Midbrain (tissue), 1 donor: ENCODE results near the gene OR9Q1.

Source experiments
- DNase-seq: peaks from one replicate; lab custom pipeline; 2025; lab: John Stamatoyannopoulos, UW

Gene OR9Q1

DNA sequence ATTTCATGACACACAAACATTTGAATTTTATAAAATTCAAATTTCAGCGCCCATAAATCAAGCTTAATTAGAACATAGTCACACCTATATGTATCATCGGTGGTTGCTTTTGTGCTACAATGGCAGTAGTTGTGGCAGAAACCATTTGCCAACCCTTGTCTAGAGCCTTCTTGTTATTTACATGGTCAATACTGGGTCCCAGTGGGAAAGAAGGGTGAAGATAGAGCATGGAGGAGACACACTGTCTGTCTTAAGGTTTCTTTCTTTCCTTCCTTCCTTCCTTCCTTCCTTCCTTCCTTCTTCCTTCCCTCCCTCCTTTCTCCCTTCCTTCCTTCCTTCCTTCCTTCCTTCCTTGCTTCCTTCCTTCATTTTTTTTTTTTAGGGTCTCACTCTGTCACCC lies 10.8 kb downstream of the OR9Q1 start:
- DNase-seq, result no peak

DNA sequence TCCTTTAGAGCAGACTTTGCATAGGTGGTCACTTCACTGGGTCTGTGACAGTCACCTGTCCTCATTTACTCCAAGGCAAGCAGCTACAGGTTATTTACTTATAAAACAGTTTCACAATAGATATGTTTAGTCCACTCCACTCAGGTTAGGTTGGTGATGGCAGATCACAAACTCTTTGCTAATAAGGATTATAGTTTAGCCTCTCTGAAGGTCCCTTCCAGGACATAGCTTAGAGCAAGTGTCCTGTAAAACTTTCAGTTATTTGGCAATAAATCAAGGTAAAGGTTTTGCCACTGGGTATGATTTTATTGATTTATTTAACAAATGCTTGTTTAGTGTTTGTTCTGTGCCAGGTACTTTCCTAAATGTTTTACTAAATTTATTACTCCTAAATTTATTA lies 15.9 kb downstream of the OR9Q1 start:
- DNase-seq, result no peak

DNA sequence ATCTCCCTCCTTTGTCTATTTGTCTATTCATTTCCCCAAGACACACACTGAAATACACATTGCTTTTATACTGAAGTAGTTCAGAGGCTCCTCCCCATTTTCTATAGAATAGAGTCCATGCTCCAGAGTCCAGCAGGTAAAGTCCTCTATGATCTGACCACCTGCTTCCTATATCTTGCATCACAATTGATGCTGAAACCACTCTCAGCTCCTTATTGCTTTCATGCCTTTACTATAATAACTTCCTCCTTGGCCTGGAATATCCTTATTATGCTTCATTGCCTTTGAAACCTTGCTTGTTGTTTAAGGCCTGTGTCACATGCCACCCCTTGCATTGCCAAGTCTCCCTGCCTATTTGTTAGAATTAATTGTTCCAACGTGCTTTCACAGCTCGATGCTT lies 19.7 kb downstream of the OR9Q1 start:
- no peak for DNase-seq

DNA sequence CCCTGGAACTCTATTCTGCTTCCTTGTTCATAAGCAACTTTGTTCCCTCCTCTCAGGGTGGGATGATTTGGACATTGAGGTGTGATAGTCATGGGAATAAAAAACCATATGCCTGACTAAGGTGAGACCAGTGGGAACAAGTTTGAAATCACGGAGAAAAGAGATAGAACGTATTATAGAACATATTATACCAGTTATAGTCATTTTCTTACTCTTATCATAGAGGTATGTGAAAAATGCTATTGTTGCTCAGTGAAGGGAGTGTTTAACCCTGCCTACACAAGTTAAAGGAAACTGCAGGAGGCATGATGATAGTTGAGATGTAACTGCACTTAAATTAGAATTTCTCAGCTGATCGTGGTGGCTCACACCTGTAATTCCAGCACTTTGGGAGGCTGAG lies 22.6 kb downstream of the OR9Q1 start:
- no peak for DNase-seq

DNA sequence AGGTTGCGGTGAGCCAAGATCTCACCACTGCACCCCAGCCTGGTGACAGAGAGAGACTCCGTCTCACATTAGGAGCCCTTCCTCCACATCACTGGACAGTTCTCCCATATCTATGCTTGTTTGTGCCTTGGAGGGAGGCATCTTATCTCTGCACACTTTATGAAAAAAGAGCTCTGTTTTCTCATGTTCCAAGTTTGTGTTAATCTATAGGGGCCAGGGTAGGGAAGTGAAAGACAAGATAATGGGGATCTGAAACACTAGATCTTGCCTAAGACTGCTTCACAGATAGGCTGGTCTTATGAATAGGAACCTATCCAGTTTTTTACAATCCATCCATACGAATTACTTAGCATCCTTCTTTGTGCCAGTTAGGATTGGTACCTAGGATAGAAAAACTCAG lies 24.1 kb downstream of the OR9Q1 start:
- no peak for DNase-seq

DNA sequence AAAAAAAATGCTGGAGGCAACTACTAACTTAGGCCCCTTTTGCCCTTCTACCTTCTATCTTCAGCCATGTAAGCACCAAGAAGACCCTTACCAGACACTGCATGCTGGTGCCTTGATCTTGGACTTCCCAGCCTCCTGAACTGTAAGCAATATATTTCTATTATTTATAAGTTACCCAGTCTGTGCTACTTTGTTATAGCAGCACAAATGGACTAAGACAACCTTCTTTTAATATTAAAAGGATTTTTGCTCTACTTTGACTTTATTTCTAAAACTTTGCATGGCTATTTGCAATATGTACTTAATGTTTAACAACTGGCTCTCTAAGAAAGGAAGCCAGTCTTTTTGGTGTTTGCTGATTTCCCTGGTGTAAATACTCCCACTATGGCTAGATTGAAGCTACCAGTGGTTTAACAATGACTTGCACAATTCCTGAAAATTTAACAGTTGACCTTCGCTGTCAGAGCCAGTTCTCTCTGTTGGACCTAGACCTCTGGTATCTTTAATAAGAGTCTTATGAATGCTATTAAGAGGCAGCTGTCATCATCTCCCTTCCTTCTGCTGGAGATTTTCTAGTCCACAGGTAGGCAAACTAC lies 32.2 kb downstream of the OR9Q1 start:
- no peak for DNase-seq

DNA sequence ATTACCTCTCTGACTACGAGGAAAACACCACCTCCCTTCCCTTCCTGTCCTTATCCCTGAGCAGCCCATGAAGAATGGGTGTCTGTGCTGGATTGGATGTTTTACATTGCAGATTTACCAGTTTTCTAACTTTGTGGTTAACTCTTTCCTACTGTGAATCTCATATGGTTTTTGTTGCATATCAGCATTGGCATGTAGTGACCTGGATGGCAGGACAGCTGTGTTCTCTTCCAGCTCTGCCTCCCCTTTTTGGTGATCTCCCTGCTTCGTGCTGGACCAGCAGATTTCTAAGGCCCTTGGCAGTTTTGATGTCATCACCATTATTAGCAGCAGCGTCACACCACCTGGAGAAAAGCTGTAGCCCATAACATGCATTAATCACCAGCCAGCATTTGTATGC lies 33.8 kb downstream of the OR9Q1 start:
- no peak for DNase-seq

DNA sequence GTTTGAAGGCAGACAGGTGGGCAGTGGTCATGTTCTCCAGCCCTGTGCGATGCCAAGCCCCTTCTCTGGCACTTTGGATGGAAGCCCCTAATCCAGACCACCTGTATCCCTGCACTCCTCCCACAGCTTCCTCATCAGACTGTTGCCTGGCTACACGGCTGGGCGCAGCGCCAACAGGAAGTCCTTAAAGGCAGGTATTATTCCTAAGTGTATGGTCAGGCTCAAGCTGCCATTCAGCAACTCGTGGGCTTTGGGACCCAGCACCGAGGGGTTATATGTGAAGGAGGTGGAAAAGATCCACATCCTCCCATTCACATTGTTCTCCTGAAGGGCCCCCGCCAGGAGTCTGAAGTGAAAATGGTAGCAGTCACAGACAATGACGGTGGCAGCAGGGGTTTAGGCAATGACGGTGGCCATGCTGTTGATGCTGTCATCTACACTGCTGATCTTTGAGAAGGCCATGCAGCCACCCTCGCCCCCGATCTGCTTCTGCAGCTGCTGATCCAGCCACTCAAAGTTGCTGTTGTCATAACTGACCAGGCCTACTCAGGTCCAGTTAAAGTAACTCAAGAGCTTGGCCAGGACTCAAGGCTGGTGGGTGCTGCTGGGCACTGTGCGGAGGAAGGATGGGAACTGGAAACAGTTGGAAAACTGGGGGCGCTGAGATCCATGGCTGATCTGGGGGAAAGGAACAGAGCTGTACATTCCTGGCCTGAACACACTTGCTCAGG lies 34.8 kb downstream of the OR9Q1 start:
- DNase-seq, result no peak

DNA sequence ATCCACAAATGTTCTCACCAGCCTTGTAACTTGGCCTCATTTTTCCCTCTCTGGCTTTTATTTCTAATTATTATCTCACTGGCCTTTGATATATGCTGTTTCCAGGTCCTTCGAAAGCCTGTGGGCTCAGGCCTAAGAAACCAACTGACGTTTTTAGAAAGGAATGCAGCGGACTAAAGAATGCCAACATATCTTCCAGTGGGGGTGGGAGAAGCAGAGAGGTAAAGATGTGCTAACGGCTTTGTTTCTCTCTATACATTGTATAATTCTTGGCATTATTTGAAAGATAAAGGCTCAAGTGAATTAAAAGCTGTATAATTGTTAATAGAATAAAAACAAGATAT lies 35.3 kb downstream of the OR9Q1 start:
- DNase-seq, result no peak

DNA sequence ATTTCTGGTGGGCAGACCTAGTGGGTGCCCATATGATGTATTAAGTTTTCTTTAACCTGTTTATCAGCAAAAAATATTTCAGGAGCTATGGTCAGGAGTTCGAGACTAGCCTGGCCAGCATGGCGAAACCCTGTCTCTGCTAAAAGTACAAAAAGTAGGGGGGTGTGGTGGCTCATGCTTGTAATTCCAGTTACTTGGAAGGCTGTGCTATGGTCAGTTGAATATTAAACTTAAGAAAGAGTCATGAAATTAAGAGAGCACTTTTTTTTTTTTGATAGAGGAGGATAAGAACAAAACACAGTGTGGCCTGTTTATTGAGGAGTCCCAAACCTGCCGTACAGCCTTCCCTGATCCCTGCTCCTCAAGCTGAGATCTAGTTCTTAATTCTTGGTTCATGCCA lies 36.9 kb downstream of the OR9Q1 start:
- no peak for DNase-seq

DNA sequence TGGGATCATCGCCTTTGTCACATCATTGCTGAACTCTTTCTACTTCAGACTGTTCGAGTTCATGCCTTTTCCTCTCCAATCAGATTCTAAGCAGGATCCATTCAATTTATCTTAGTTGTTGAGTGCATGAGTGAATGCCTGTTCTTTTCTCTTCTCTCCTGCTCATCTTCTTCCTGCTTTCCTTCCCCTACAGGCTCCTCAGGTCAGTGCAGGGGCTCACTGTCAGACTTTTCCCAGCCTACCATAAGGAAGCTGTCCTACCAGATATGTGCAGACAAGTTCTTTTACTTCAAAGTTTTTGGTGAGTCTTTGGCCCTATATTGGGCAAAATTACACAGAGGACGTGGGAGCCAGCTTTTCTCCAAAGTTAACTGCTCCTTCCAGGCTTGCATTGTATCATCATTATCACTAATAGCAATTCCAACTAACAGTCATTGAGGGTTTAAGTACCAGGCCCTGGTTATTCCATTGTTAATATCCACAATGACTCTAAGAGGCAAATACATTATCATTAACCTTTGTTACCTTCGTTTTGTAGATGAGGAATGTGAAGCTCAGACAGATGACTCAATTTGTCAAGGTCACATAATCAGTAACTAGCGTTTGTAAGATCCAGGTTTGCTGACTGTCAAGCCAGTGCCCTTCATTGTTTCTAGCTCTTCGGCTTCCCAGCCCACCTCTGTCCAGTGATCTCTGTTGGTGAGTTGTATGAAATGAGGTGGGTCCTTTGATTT lies 37.4 kb downstream of the OR9Q1 start:
- DNase-seq, result no peak

DNA sequence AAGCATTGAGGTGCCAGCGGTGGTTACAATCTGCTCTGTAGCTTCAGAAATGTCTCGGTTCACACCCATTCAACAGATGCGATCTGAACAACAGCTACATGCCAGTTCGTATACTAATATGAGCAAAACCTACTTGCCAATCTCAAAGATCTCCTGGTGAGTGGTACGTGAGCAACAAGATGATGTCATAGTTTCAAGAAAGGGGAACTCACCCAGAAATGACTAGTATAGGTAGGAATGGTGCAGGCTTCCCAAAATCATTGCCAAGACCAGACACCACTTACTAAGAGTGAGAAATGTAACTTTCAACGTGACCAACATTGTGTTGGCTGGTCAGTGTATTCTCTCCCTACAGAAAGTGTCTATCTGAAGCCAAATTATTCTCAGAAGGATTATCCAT lies 38.1 kb downstream of the OR9Q1 start:
- no peak for DNase-seq

DNA sequence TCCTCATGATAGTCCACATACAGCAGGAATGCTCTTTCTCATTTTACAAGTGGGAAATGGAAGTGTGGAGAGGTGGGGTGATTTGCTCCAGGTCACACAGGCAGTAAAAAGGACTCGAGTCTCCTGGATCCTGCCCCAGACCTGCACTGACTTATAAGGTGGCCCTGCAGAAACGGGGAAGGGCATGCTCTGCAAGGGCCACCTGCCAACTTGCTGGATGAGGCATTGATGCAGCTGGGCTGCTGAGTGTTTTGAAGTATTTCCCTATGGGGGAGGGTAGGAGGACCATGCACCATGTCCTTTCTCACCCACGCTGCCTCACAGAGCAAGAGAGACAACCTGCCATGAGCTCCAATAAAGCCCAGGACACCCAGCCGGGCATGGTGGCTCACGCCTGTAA lies 44.0 kb downstream of the OR9Q1 start:
- DNase-seq, result no peak

DNA sequence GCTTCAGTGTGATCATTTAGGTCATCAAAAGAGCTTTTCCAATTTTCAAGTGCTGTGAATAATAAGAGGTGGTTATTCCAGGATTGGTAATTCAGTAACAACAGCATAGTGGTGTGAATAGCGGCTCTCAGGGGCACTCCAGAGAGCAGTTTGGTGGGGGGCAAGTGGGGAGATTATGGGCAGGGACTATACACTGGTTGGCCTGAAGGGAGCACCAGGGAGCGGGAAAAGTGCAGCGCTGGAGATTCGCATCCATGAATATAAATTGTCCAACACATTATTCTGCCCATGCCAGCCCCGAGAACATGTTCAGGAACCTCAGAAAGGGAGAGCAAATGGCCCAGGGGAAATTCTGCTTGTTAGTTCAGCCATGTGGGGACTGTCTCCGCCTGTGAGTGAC lies 45.0 kb downstream of the OR9Q1 start:
- no peak for DNase-seq

DNA sequence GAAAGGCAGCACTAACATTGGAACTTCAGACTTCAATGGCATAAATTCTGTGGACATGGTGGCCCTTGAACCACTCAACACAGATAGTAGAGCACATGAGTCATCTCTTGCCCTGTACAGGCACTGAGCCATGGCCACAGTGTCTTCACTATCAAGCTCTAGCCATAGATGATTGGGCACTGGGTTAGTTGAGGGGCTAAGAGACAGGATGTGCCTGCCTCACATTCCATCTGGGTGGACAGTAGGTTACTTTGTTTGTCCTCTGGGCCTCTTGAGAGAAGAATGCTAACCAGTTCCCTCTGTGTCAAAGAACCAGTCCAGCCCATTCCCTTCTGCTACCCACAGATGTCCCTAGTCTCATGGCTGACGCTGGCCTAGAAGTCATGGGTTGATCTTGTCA lies 46.9 kb downstream of the OR9Q1 start:
- DNase-seq, result no peak

DNA sequence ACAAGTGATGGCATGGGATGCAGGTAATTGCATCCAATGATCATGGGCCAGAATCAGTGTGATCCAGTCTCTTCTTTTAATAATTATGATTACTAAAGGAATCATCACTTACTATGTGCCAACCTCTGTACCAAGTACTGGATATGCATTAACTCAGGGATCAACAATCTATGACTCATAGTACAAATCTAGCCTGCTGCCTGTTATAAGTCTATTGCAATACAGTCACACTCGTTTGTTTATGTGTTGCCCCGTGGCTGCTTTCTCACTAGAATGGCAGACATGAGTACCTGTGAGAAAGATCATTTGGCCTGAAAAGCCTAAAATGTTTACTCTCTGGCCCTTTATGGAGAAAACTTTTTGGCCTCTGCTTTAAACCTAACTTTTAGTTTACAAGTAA lies 52.1 kb downstream of the OR9Q1 start:
- DNase-seq, result no peak

DNA sequence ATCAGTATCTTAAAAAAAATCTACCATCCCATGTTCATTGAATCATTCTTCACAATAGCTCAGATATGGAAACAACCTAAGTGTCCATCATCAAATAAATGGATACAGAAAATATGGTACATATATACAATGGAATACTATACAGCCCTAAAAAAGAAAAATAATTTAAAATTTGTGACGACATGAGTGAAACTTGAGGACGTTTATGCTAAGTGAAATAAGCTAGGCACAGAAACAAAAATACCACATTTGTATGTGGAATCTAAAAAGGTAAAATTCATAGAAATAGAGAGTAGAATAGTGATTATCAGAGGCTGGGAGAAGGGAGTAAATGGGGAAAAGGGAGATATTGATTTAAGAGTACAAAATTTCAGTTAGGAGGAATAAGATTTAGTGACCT lies 62.8 kb downstream of the OR9Q1 start:
- no peak for DNase-seq

DNA sequence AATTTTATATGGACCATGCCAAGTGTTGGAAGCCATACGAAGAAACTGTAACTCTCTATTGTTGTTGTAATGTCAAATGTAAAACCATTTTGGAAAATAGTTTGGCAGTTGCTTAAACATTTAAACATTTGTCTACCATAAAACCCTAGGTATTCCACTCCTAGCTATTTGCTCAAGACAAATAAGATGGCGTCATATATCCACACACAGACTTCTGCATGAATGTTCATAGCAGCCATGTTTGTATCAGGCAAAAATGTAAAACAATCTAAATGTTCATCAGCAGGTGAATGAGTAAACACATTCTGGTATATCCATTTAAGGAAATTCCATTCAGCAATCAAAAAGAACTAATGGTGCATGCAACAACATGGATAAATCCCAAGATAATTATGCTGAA lies 73.8 kb downstream of the OR9Q1 start:
- DNase-seq, result no peak

DNA sequence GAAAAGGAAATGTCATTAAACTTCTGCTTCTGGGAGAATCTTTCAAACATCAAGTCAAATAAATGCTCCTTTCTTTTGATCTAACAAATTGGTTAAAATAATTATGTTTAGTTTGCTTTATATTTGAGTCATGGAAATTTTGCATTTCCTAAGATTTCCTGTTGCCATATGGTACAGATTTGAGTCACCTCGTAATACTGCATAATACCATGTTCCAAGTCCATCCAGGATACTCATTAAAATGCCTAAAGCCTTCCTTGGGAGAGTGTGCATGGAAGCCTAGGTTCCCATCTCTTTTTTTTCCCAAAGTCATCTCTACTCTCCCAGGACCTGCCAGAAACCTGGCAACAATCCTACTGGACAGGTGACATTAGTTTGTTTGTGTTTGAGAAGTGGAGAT lies 97.4 kb downstream of the OR9Q1 start:
- no peak for DNase-seq

DNA sequence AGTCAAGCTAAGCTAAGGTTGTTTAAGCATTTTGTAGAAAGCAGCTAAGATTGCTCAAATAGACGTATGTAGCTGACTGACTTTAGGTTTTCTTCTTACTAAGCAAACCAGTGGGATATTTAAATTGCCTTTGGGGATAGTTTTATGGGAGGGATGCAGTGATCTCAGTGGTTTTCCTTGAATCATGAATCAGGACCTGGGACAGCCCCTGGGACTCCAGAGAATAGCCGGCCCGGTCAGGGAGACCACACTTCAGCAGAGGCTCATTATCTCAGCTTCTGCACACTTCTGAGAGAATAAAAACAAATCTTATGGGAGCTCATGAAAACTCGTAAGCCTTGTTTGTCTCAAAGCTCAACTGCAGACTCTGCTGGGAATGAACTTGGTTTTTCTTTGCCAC lies 101.8 kb downstream of the OR9Q1 start, which contains the start of gene OR9I1:
TSS of gene OR9I1 (minus strand) at position 62 of the 400 bp plus-strand sequence. CDS start 6,086 bp downstream, outside the sequence.
- DNase-seq, result no peak

DNA sequence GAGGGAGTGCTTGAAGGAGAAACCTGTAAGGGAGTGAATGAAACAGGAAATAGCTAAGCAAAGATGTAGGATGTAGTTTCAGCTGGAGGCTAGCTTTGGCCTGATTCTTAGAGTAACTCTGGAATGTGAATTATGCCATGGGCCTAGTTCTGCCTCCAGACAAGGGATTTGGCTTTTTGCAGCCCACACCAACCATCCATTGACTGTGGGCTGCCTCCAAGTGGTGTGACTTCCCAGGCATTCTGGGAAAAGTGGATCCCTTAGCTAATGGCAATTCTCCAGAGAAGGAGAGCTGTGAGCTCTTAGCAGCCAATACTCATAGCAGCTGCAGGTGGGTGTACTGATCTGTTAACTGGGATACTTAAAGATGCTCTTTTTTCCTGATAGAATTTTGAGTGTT lies 103.7 kb downstream of the OR9Q1 start:
- no peak for DNase-seq

DNA sequence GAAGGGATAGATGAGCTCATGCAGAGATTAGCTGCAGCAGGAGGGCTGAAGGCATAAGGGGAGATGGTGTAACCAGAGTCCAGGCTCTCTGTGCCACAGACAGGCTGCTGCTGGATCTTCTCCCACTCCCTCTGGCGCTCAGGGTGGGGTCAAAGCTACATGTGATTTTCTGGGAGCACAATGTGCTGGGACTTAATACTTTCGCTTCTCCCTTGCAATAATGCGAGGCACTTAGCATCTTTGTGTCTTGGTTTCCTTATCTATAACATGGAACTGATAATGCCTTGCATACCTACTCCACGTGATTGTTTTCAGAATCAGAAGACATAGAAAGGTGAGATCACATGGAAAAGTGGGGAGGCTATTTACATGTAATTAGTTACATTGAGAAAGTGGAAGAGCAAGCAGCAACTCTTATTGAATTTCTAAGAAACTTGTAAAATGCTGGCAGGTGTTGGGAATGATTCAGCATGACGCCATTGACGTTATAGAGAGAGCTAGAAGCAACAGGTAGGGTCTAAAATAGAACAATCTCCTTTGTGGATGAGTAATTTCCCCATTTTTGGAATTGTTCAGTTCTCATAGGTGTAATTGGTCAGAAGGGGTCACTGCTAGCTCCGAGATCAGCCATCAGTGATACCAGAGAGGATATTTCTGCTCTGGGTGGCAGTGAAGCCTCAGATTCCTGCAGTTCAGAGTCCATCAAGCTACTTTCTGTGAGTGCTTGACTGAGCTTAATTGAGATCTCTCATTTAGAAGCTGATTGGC lies 109.8 kb downstream of the OR9Q1 start:
- DNase-seq, result no peak

DNA sequence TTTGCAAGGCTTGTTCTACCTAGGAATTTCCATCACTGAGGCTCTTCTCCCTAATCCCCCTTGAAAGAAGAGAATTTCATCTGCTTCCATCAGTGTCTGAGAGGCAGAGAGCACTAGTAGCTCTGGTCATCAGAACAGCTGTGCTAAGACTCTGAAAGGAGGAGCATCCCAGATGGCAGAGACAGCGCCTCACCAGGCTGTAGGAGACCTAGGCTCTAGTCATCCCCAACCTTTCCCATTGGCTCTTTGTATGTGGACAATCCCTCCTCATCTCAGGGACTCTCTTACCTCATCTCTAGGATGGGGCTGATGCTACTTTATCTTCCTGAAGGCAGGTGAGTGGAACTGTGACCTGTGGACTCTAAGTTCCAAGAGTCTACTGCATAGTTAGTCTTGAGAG lies 110.5 kb downstream of the OR9Q1 start:
- DNase-seq, result no peak
